Fibroblast of mammary gland (primary cell): ENCODE data around the gene VENTX.

Experiments used
- DNase-seq: peaks from one replicate; pipeline ENCODE4 v3.0.0-alpha.2; 2010; ENCODE audit warnings: low read depth
- H3K4me3 ChIP-seq: 2 replicates; pipeline ENCODE4 v1.5.1; 2011; ENCODE audit warnings: low read depth, mild to moderate bottlenecking, low read length, moderate library complexity; ENCODE audit not compliant: control insufficient read depth
- TF ChIP-seq, protein P1 (sequence below): conservative IDR thresholded peaks from 2 replicates; pipeline ENCODE4 v1.5.1; 2011; ENCODE audit warnings: low read depth, low read length, inconsistent platforms; ENCODE audit not compliant: control insufficient read depth, insufficient read depth

VENTX gene

DNA sequence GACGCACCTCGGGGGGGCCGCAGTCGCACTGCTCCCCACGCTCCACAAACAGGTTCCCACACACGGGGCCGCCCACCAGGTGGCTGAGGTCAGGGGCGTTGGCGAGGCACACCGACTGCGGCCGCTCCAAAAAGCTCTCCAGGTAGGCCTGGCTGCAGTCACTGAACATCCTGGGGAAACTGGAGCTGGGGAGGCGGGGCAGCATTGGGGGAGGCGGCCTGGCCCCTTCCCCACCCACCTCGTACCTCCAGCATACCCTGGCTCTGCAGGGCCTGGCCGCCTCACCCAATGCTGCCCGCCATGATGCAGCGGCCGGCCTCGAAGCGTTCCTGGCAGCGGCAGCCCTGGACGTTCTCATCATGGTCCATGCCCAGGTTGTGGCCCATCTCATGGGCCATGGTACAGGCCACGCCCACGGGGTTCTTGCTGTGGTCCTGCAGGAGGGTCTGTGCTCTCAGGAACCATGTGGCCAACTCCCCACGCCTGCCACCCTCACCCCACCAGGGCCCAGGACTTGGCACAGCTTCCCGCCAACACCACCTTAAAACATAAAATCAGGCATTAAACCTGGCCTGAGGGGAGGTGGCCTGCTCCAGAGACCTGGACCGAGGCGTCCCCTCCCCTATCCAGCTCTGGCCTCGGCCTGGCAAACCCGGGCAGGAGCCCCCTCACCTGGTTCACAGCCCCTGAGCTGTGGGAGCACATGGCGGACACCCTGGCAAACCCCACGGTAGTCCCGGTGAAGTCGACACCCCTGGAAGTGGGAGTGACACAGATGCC lies 34.1 kb downstream of the VENTX start:
- TF ChIP-seq, protein P1, sequence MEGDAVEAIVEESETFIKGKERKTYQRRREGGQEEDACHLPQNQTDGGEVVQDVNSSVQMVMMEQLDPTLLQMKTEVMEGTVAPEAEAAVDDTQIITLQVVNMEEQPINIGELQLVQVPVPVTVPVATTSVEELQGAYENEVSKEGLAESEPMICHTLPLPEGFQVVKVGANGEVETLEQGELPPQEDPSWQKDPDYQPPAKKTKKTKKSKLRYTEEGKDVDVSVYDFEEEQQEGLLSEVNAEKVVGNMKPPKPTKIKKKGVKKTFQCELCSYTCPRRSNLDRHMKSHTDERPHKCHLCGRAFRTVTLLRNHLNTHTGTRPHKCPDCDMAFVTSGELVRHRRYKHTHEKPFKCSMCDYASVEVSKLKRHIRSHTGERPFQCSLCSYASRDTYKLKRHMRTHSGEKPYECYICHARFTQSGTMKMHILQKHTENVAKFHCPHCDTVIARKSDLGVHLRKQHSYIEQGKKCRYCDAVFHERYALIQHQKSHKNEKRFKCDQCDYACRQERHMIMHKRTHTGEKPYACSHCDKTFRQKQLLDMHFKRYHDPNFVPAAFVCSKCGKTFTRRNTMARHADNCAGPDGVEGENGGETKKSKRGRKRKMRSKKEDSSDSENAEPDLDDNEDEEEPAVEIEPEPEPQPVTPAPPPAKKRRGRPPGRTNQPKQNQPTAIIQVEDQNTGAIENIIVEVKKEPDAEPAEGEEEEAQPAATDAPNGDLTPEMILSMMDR, result no peak
- DNase-seq, result no peak

DNA sequence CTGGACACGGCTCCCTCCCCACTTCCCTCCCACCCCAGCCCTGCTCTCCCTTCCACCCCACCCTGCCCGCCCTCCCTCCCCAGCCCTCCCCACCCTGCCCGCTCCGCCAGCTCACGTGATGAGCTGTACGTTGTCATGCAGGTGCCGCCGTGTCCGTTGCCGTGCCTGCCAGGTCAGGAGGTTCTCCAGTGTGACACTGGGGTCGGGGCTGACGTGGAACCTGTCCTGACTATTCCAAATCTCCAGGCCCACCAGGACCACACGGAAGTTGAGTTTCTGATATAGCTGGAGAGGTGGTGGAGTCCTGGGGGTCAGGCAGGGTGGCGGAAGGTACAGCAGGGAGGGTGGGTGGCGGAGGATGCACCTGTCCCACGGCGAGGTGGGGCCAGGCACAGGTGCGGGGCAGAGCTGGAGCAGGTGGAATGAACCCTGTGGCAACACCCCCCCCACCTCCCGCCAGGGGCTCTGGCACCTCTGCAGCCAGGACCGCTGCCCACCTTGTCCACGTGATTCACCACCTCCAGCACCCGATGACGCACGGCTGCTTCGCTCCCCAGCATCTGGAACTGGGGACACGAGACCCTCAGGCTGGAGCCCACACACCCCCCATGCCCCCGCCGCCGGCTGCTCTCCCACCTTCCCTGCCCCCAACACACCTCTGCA lies 34.8 kb downstream of the VENTX start:
- no peak overlapping the region for H3K4me3 ChIP-seq
- DNase-seq, result no peak
- TF ChIP-seq, protein P1, result no peak

More for the DNA sequence above, 34.1 kb downstream of the VENTX start:
- H3K4me3 ChIP-seq, result no peak overlapping the region

DNA sequence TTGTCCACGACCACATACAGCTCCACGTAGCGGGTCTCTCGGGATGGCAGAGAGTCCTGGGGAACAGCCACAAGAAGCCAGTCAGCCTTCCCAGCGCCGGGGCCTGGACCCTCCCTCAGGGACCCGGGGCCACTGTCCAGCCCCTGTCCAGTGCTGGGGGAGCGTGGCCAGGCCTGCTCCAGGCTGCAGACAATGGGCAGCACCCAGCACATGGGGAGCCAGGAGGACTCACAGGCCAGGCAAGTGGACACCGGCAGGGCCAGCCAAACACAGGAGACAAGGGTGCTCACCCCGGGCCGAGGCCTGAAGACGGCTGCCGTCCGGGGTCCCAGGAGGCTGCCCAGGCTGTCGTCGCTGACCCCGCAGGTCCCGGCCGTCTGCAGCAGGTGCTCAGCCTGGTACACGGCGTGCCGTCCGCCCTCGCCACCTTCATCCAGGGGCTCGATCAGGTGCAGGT lies 35.3 kb downstream of the VENTX start:
- DNase-seq, result no peak
- TF ChIP-seq, protein P1, result no peak
- no peak overlapping the region for H3K4me3 ChIP-seq

DNA sequence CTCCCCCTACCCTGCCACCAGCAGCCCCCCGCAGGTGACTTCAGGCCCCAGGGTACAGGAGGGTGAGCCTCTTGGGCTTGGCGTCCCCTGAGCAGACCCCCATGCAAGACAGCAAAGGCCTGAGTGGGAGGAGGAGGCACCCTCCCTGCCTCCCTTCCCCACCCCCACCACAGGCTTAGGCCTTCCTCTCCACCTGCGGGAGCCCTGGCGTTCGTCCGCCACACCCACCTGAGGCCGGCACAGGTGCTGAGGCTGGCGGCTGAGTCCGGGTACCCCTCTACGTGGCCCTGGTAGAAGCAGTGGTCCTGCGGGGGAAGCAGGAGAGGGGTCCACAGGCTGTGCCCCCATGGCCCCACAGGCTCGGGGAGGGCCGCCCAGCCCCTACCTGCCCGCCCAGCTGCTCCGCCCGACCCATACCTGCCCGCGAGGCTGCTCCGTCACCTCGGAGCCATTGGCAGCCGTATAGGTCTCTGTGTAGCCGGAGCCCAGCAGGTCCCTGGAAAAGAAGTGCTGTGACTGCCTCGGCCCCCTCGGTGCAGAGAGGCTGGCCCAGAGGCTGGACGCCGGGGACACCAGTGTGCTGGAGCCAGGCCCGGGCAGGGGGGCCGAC lies 36.0 kb downstream of the VENTX start:
- no peak overlapping the region for H3K4me3 ChIP-seq
- TF ChIP-seq, protein P1, result no peak
- DNase-seq, result no peak

DNA sequence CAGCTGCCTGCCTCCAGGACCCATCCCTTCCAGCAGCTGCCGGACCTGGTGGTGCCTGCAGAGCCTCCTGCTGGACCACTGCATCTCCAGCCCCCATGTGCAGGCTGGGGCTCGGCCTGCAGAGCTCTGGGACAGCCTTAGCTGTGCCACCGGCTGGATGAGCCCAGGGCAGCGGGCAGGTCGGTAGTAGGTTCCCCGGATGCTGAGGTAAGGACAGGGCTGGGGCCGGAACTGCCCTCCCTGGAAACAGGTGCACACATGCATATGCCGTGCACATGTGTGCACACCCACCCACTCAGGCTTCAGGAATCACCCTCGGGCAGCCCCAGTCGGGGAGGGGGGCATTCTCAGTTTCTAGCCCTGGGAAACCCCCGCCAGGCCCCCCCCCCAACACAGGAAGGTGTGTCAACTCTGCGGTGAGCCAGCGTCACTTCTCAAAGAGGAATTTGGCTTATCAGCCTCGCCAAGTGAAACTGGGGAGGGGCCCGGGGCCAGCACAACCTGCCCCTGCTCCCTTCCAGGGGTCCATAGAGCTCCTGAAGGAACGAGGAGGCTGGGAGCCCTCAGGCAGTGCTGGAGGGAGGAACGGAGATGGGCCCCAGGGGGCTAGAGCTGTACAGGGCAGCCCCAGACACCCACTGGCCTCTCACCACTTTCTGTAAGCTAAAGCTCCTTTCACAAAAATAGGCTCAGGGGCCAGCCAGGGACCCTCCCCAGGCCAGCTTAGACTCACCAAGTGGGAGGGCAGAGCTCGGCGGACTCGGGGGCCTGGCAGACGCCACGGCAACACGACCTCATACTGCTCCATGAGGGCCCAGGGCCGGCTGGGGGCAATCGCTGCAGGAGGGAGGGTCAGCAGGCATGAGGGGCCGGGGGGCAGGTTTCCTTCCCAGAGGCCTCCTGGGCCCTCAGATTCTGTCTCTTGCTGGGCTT lies 37.4 kb downstream of the VENTX start:
- no peak for DNase-seq
- H3K4me3 ChIP-seq, result no peak overlapping the region
- TF ChIP-seq, protein P1, result no peak

DNA sequence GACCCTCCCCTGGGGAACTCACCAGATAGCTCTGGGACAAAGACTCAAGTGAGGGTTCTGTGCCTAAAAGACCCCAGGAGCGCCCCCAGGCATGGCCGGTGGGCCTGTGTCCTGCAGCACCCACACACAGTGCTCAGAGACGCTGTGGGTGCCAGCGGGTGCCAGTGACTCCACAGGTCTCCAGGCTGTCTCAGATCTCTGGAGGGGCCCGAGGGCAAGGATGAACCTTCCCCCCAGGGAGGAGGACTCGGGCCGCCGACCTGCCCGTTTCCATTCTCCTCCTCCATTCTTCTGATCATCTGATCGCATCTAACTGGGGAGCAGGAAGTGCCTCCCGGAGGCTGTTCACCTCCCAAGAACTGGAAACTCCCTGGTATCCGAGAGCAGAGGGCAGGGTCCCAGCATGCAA lies 38.0 kb downstream of the VENTX start:
- TF ChIP-seq, protein P1, result no peak
- no peak overlapping the region for H3K4me3 ChIP-seq
- DNase-seq, result no peak
